Cardiac fibroblast (primary cell): ENCODE measurements around the gene CASZ1.

ENCODE experiments used
- DNase-seq, 2 donors: peaks; one replicate each; pipeline versions ENCODE4 v3.0.0 to v3.0.0-alpha.2; 2010; ENCODE audit warnings: low read depth in 2 of 2
- H3K4me3 ChIP-seq, 2 donors: replicated peaks in 1 of 2; 1 replicate in 1 of 2; 2 replicates in 1 of 2; pipeline ENCODE4 v1.5.1; 2011; ENCODE audit warnings: low read depth in 2 of 2, low read length in 2 of 2, mild to moderate bottlenecking in 2 of 2, moderate library complexity in 1 of 2
- CTCF ChIP-seq: IDR thresholded peaks from one replicate; pipeline ENCODE4 v1.5.1; 2011; ENCODE audit warnings: low read depth, mild to moderate bottlenecking, low read length, inconsistent platforms

CASZ1 gene

DNA sequence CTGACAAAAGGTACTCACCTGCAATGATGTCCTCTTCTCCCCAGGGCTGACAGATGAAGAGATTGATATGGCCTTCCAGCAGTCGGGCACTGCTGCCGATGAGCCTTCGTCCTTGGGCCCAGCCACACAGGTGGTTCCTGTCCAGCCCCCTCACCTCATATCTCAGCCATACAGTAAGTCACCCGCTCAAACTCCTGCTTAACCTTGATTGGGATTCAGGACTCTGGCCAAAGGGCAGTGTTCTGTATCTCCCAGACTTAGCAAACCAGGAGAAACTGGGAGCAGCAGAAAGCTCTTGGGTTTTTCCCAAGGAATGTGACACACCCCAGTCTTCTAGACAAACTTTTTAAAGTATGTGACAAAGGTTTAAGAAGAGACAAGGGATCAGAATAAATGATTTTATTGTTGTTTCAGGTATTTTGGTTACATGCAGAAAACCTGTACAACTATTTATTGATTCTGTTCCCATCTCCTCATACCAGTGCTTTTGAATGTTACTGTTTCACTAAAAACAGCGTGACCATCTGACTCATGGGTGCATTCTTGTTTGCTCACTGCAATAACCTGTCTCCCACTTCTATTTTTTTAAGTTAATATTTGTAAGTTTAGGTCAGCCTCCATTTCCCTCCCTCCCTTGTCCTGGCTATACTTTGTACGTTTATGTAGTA, 197.1 kb downstream of the CASZ1 start:
- H3K4me3 ChIP-seq: no peak overlapping the region
- DNase-seq: peak; percentile 44 to 87

GRCh38 chr1:10598389-10598702, 198.1 kb downstream of the CASZ1 start:
- no peak overlapping the region for H3K4me3 ChIP-seq
- TF ChIP-seq CTCF: no peak
- DNase-seq: no peak

More for the DNA sequence above, 197.1 kb downstream of the CASZ1 start:
- TF ChIP-seq CTCF: no peak

DNA sequence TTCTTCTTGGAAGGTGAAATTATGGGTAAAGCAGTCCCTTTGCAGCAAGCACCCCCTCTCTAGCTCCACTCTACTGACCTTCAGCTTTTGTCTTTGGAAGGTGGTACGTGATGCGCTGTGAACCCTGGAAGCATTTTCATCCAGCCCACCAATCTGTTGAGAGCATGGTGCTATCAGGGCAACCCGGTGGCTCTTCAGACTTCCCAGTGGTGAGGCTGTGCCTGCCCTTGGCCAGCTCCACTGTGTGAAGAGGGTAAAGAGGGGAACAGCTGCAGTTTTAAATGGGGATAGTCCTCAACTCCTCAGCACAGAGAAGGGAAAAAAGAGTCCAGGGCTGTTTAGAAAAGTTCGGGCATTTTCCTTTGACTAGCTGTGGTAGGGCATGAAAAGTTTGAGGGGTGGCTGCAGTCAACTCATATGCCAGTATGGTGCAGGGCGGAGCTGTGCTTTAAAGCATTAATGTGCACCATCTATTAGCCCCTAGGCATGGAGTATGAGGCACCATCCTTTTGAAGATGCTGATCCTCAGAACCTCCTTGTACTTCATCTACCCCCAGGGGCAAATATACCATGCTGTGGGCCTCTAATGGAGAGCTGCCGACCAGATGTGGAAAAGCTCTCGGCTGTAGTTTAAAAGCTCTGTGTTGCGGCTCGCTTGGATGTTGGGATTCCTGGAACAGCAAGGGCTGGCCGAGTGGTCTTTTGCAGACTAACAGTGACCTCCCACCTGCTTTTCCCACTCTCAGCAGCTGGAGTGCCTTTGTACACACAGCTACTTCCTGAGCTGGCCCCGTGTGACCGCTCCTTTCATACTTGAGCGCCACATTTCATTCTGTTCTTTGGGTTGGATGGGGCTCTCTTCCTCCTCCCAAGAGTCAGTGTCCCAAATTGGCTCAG, 198.7 kb downstream of the CASZ1 start:
- DNase-seq: no peak
- no peak for TF ChIP-seq CTCF
- H3K4me3 ChIP-seq: no peak overlapping the region

DNA sequence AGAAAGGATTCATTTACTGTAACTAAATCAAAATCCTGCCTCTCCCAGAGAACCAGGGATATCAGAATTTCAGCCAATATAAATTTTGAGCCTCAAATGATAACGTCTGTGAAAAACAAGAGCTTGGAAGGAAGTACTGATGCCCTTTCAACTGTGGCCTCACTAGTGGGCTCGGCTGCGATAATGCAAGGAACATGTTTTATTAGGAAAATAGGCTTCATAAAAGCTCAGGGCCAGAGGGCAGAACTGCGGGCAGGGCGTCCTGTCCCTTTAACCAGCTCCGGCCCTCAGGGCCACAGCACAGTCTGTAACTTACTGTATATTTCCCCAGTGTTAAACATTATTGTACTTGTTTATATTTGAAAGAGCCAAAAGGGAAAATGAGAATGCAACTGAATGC, 199.7 kb downstream of the CASZ1 start:
- no peak for DNase-seq
- no peak overlapping the region for H3K4me3 ChIP-seq
- no peak for TF ChIP-seq CTCF

- no peak for TF ChIP-seq CTCF
- no peak for DNase-seq
- H3K4me3 ChIP-seq: no peak overlapping the region
Measured at GRCh38 chr1:10594595-10595223, 201.7 kb downstream of the CASZ1 start.

GRCh38 chr1:10593750-10594149, 202.7 kb downstream of the CASZ1 start:
- no peak for TF ChIP-seq CTCF
- H3K4me3 ChIP-seq: no peak overlapping the region
- DNase-seq: no peak
